K562 (cell line): Measurements from ENCODE around the gene FAM114A1. TPM values are rescaled to one million over a fixed set of nuclear protein-coding genes. Genes with fewer than 3 reads are reported as not detected.

Source experiments
- CREB1 ChIP-seq, 2 experiments: sonication (generic) in 1 of 2; formaldehyde crosslinking in 1 of 2; IDR thresholded peaks; 2 replicates each; pipeline versions ENCODE4 v1.6.1 to v1.8.0; 2012 to 2022; ENCODE audit warnings: inconsistent platforms in 1 of 2, mild to moderate bottlenecking in 1 of 2, missing genetic modification reagents in 1 of 2, moderate library complexity in 1 of 2
- GATA2 ChIP-seq: sonication (generic); formaldehyde crosslinking; IDR thresholded peaks from 2 replicates; pipeline ENCODE4 v1.4.0; 2020; ENCODE audit warnings: mild to moderate bottlenecking, missing genetic modification reagents
- SRSF7 ChIP-seq: fragments of 200-400 bp; formaldehyde crosslinking; optimal IDR thresholded peaks from 2 replicates; pipeline ENCODE3; 2017; ENCODE audit warnings: mild to moderate bottlenecking, low read depth, low read length
- STAT5B ChIP-seq: fragments of 250-450 bp; sonication (Bioruptor Pico); IDR thresholded peaks from 2 replicates; pipeline ENCODE4 v1.8.0; 2021; ENCODE audit warnings: mild to moderate bottlenecking, inconsistent platforms
- TBL1XR1 ChIP-seq, 2 experiments: IDR thresholded peaks; 2 replicates each; pipeline ENCODE4 v1.6.1; 2012; ENCODE audit warnings: improper control_type of control experiment in 2 of 2, low read length in 2 of 2, mild to moderate bottlenecking in 1 of 2
- ZNF121 ChIP-seq: sonication (generic); formaldehyde crosslinking; conservative IDR thresholded peaks from 2 replicates; pipeline ENCODE4 v1.8.0; 2022; ENCODE audit warnings: missing genetic modification reagents
- ZNF274 ChIP-seq: IDR thresholded peaks from 2 replicates; pipeline ENCODE4 v1.6.1; 2011; ENCODE audit warnings: low read depth, mild to moderate bottlenecking, low read length, moderate library complexity, borderline replicate concordance
- ZNF444 ChIP-seq: fragments of 250-450 bp; sonication (Bioruptor Pico); IDR thresholded peaks from 2 replicates; pipeline ENCODE4 v1.4.0; 2020; ENCODE audit warnings: mild to moderate bottlenecking, moderate library complexity
- polyA plus RNA-seq, 8 experiments: library from polyadenylated mRNA; depleted of rRNA in 4 of 8; stranded (reverse) in 5 of 8; unstranded in 3 of 8; fragments of >200 nt; fragmentation: Nextera tagmentation in 2 of 8; fragmentation: Illumina TruSeq in 1 of 8; extraction: Ambion mirVana in 2 of 8; extraction: Trizol in 1 of 8; gene quantifications; 2 replicates each; pipeline versions ENCODE4 v1.2.1 to v1.2.3, GENCODE V29; 2011 to 2014; ENCODE audit warnings: inconsistent platforms in 1 of 8, missing spikeins in 1 of 8
- total RNA-seq, 7 experiments: library from RNA; depleted of rRNA in 6 of 7; stranded (reverse); fragments of >200 nt in 6 of 7; fragmentation: Illumina TruSeq in 2 of 7; extraction: Trizol in 2 of 7; gene quantifications; 2 replicates each; pipeline versions ENCODE4 v1.2.1 to v1.2.3, GENCODE V29; 2011 to 2021; ENCODE audit warnings: low replicate concordance in 1 of 7
- TF ChIP-seq, protein P1 (sequence below): sonication (generic); IDR thresholded peaks from 2 replicates; pipeline ENCODE4 v1.6.1; 2016
- TF ChIP-seq, protein P2 (sequence below), 2 experiments: IDR thresholded peaks; 2 replicates each; pipeline ENCODE4 v1.6.1; 2012; ENCODE audit warnings: improper control_type of control experiment in 2 of 2, low read depth in 2 of 2, low read length in 2 of 2, borderline replicate concordance in 1 of 2
- TF ChIP-seq, protein P3 (sequence below): fragments of 450-650 bp; IDR thresholded peaks from 2 replicates; pipeline ENCODE4 v1.6.1; 2018; ENCODE audit warnings: mild to moderate bottlenecking, low read depth; ENCODE audit not compliant: partially characterized antibody
- TF ChIP-seq, protein P4 (sequence below): fragments of 200-600 bp; sonication (generic); IDR thresholded peaks from one replicate; pipeline ENCODE4 v1.6.1; 2012; ENCODE audit warnings: mild to moderate bottlenecking, low read depth, low read length, inconsistent platforms

Gene FAM114A1
- total and polyA plus RNA-seq, 9 of the 15 experiments (the other 6 are each of a cell fraction or from before 2014, with no cell fraction given), result 1.8 to 12.0 (median 4.3) TPM

DNA sequence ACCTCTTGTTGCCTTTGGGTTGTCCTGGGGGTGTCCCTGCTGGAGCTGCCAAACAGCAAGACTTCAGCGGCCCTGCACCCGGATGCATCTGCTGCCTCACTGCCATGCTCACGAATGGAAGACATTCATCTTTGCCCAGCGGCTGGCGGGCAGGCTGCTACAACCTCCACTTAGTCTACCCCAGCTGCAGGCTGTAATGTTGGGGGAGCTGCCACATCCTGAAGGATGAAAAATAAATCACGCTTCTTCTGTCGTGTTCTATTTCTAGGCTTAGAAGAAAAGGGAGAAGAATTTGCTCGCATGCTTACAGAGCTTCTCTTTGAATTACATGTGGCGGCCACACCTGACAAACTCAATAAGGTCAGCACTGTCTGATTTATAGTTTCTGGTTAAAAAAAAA is 61.4 kb downstream of the FAM114A1 start (continued):
- TF ChIP-seq CREB1 (IDR thresholded peaks at IDR 0.05) (no peak), CREB1 (CRISPR knock-in tag; IDR thresholded peaks at IDR 0.05) (no peak), ZNF274 (no peak), STAT5B (CRISPR knock-in tag) (no peak), GATA2 (CRISPR knock-in tag) (no peak), ZNF444 (CRISPR knock-in tag) (no peak), ZNF121 (no peak), TBL1XR1 (IDR thresholded peaks at IDR 0.05; ENCODE audit: low read length in 2 of 2) (no peak), SRSF7 (no peak)
- TF ChIP-seq, protein P1, sequence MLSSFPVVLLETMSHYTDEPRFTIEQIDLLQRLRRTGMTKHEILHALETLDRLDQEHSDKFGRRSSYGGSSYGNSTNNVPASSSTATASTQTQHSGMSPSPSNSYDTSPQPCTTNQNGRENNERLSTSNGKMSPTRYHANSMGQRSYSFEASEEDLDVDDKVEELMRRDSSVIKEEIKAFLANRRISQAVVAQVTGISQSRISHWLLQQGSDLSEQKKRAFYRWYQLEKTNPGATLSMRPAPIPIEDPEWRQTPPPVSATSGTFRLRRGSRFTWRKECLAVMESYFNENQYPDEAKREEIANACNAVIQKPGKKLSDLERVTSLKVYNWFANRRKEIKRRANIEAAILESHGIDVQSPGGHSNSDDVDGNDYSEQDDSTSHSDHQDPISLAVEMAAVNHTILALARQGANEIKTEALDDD, result no peak
- TF ChIP-seq, protein P2, sequence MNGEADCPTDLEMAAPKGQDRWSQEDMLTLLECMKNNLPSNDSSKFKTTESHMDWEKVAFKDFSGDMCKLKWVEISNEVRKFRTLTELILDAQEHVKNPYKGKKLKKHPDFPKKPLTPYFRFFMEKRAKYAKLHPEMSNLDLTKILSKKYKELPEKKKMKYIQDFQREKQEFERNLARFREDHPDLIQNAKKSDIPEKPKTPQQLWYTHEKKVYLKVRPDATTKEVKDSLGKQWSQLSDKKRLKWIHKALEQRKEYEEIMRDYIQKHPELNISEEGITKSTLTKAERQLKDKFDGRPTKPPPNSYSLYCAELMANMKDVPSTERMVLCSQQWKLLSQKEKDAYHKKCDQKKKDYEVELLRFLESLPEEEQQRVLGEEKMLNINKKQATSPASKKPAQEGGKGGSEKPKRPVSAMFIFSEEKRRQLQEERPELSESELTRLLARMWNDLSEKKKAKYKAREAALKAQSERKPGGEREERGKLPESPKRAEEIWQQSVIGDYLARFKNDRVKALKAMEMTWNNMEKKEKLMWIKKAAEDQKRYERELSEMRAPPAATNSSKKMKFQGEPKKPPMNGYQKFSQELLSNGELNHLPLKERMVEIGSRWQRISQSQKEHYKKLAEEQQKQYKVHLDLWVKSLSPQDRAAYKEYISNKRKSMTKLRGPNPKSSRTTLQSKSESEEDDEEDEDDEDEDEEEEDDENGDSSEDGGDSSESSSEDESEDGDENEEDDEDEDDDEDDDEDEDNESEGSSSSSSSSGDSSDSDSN (IDR thresholded peaks at IDR 0.05; ENCODE audit: borderline replicate concordance in 1 of 2, low read depth in 2 of 2, low read length in 2 of 2), result no peak
- TF ChIP-seq, protein P3, sequence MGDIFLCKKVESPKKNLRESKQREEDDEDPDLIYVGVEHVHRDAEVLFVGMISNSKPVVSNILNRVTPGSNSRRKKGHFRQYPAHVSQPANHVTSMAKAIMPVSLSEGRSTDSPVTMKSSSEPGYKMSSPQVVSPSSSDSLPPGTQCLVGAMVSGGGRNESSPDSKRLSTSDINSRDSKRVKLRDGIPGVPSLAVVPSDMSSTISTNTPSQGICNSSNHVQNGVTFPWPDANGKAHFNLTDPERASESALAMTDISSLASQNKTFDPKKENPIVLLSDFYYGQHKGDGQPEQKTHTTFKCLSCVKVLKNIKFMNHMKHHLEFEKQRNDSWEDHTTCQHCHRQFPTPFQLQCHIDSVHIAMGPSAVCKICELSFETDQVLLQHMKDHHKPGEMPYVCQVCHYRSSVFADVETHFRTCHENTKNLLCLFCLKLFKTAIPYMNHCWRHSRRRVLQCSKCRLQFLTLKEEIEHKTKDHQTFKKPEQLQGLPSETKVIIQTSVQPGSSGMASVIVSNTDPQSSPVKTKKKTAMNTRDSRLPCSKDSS, result no peak
- TF ChIP-seq, protein P4, sequence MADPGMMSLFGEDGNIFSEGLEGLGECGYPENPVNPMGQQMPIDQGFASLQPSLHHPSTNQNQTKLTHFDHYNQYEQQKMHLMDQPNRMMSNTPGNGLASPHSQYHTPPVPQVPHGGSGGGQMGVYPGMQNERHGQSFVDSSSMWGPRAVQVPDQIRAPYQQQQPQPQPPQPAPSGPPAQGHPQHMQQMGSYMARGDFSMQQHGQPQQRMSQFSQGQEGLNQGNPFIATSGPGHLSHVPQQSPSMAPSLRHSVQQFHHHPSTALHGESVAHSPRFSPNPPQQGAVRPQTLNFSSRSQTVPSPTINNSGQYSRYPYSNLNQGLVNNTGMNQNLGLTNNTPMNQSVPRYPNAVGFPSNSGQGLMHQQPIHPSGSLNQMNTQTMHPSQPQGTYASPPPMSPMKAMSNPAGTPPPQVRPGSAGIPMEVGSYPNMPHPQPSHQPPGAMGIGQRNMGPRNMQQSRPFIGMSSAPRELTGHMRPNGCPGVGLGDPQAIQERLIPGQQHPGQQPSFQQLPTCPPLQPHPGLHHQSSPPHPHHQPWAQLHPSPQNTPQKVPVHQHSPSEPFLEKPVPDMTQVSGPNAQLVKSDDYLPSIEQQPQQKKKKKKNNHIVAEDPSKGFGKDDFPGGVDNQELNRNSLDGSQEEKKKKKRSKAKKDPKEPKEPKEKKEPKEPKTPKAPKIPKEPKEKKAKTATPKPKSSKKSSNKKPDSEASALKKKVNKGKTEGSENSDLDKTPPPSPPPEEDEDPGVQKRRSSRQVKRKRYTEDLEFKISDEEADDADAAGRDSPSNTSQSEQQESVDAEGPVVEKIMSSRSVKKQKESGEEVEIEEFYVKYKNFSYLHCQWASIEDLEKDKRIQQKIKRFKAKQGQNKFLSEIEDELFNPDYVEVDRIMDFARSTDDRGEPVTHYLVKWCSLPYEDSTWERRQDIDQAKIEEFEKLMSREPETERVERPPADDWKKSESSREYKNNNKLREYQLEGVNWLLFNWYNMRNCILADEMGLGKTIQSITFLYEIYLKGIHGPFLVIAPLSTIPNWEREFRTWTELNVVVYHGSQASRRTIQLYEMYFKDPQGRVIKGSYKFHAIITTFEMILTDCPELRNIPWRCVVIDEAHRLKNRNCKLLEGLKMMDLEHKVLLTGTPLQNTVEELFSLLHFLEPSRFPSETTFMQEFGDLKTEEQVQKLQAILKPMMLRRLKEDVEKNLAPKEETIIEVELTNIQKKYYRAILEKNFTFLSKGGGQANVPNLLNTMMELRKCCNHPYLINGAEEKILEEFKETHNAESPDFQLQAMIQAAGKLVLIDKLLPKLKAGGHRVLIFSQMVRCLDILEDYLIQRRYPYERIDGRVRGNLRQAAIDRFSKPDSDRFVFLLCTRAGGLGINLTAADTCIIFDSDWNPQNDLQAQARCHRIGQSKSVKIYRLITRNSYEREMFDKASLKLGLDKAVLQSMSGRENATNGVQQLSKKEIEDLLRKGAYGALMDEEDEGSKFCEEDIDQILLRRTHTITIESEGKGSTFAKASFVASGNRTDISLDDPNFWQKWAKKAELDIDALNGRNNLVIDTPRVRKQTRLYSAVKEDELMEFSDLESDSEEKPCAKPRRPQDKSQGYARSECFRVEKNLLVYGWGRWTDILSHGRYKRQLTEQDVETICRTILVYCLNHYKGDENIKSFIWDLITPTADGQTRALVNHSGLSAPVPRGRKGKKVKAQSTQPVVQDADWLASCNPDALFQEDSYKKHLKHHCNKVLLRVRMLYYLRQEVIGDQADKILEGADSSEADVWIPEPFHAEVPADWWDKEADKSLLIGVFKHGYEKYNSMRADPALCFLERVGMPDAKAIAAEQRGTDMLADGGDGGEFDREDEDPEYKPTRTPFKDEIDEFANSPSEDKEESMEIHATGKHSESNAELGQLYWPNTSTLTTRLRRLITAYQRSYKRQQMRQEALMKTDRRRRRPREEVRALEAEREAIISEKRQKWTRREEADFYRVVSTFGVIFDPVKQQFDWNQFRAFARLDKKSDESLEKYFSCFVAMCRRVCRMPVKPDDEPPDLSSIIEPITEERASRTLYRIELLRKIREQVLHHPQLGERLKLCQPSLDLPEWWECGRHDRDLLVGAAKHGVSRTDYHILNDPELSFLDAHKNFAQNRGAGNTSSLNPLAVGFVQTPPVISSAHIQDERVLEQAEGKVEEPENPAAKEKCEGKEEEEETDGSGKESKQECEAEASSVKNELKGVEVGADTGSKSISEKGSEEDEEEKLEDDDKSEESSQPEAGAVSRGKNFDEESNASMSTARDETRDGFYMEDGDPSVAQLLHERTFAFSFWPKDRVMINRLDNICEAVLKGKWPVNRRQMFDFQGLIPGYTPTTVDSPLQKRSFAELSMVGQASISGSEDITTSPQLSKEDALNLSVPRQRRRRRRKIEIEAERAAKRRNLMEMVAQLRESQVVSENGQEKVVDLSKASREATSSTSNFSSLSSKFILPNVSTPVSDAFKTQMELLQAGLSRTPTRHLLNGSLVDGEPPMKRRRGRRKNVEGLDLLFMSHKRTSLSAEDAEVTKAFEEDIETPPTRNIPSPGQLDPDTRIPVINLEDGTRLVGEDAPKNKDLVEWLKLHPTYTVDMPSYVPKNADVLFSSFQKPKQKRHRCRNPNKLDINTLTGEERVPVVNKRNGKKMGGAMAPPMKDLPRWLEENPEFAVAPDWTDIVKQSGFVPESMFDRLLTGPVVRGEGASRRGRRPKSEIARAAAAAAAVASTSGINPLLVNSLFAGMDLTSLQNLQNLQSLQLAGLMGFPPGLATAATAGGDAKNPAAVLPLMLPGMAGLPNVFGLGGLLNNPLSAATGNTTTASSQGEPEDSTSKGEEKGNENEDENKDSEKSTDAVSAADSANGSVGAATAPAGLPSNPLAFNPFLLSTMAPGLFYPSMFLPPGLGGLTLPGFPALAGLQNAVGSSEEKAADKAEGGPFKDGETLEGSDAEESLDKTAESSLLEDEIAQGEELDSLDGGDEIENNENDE, result no peak
